Stimulated activated CD8-positive, alpha-beta memory T cell treated with anti-CD3 and anti-CD28 coated beads, Interleukin-4, amount 100 ng/mL, for 48 hours (primary cell): ENCODE data around the gene SAMD3.
"Not testable (repeated sequence)": the region's sequence is repeated elsewhere in the genome, so short reads cannot be mapped to it uniquely, and the experiment has no call there.

Experiments
- DNase-seq: peaks from one replicate; pipeline ENCODE4 v3.0.0-alpha.2; 2020

The SAMD3 gene

DNA sequence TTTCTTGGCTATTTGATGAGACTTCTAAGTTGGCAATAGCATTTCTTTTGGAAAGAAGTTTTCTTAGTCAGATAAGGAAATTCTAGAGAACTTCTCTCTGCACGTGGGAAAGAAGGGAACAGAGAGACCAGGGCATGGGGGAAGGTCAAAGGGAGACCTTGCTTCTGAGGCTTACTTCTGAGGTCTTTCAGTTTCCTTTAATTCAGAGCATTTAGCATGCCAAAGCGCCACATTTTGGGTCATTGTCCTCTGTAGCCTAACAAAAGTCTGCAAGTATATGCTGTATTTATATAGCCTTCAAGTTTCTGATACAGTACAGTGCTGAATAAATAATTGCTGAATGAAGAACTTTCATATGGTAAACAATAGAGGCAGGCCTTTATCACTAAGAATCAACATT lies 95.6 kb downstream of the SAMD3 start:
- DNase-seq: no peak

DNA sequence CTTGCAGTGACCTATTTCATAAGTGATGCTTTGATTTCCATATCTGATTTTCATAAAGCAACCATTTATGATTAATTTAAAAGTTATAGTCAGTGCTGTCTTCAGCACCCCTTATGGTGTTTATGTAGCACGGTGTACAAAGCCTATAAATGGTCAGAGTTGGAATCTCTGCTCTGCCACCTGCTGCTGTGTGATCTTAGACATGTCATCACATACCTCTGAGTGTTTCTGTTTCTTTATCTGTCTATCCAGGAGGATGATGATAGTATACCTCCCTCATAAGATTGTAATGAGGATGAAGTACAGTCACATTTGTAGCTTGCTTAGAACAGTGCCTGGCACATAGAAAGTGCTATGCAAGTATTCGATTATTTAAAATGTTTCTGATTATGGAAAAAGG lies 100.5 kb downstream of the SAMD3 start:
- DNase-seq: no peak

DNA sequence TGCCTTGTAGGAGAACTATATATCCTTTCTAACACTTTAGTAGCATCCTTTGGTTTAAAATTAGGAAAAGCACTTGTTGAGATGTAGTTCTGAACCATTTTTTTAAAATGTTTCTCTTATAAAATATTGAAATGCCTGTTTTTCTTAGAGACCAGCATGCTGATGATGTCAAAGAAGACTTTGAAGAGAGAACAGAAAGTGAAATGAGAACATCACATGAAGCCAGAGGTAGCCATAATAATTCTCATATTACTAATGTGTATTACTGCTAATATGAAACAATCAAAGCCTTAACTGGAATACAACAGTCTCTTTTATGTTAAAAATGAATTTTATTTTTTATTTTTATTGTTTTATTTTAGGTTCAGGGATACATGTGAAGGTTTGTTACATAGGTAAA lies 102.0 kb downstream of the SAMD3 start:
- DNase-seq: no peak

DNA sequence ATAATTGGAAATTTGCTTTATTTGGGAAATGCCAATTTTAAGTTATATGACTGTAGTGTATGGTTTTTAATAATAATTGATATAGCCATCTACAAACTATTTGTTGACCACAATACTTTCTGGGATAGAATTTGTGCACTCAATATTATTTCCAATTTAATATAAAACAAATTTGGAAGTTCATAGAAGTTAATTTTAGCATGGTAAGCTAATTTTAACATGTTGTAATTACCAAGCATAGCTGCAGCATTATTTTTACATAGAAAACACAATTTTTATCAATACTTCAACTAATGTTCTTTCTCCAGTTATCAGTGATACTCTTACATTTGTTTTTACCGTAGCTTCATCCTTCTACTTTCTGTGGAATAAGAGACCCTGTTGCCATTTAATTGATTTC lies 103.5 kb downstream of the SAMD3 start:
- no peak for DNase-seq

- DNase-seq: no peak
These were observed 104.5 kb downstream of the SAMD3 start for GRCh38 chr6:130118236-130118635.

GRCh38 chr6:130117187-130117701 lies 105.5 kb downstream of the SAMD3 start:
- DNase-seq: not testable (repeated sequence)

DNA sequence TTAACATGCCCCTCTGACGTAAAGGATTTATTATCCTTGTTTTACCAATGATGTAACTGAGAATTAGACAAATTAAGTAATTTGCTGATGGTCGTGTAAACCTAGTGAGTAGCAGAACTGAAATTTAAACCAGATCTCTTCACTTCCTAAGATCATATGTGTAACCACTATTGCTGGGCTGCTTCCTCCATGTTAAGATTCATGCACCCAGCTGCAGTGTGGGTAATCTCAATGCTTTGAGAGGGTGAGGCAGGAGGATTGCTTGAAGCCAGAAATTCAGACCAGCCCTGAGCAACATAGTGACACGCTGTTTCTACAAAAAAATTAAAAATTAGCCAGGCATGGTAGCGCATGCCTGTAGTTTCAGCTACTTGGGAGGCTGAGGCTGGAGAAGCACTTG lies 106.5 kb downstream of the SAMD3 start:
- no peak for DNase-seq

GRCh38 chr6:130115036-130115435 lies 107.7 kb downstream of the SAMD3 start:
- no peak for DNase-seq

GRCh38 chr6:130113201-130113710 lies 109.5 kb downstream of the SAMD3 start:
- no peak for DNase-seq

DNA sequence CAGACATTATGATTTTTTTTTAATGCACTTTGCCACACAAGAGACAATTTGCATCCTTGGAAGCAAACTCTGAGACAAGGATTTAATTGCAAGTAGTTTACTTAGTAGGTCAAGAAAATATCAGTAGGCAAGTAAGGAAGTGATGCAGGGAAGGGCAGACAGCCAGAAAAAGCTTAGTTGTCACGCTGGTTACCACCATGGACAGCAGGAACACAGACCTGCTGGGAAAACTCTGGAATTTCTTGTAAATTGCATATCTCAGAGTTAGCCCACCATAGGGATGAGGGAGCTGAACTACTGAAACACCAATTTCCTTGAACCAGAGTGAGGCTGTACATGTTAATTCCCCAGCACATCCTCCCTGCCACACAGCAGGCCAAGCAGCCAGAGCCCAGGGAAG lies 111.7 kb downstream of the SAMD3 start:
- no peak for DNase-seq

DNA sequence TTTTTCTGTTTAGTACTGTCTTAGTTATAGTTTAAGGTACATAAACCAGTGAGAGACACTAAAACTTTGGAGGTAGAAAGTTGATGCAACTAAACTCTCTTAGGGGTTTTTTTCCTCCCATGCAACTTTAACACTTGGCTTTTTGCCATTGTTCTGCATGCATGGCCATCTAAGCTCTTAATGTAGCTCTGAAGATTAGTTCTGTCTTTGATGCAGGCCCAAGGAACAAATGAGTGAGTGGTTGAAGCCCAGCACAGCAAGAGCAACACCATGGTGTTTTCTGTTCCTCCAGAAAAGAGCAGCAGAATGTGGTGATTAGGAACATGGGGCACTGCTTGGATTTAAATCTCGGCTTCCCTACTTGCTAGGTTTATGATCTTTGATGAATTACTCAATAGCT lies 115.0 kb downstream of the SAMD3 start:
- no peak for DNase-seq

DNA sequence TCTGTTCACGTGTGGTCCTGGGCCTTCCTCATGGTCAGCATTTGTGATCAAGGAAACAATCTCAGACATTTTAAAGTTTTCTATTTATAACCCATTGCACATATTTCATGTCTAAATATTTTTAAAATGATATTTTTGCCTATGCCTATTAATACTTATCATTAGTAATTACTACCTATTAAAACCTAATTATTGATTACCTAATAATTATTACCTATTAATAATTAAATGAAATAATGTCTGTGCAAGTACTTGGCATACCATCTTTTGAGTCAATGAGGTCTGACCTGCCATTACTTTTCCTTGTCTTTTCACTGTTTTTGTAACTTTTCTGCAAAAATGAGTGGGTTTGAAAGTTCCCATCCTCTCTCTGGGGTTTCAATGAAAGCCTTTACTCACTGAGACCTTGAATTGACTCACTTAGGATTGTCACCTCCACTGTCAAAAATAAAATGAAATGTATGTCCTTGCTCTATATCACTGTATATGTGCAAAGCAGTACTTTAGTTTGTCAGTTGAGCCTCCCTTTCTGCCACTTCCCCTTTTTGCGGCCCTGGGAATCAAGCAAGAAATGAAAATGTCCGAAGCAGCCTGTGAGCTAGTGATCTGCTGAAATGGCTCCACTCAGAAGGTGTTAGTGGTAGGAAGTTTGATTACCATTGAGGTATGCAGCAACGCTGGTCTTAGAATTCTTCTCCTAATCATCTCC lies 116.6 kb downstream of the SAMD3 start:
- DNase-seq: no peak

- no peak for DNase-seq
These were observed 123.6 kb downstream of the SAMD3 start for GRCh38 chr6:130099119-130099518.

DNA sequence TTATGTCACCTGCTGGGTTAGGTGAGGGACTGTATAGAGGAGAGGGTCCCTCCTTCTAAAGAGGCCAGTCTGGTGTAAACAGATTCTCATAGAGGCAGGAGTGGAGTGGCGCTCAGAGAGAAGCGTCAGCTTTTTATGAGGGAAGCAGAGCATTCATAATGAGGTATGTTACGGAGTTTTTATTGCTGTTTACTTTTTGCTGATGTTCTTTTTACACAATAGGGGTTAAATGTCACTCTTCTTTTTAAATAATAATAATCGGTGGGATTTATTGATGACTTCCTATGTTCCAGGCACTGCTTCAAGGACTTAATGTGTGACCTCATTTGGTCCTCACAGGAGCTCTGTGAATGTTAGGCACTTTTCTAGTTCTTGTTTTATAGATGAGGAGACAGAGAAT lies 124.4 kb downstream of the SAMD3 start:
- DNase-seq: no peak
